HL-60 (cell line): ENCODE results near the gene LILRB3.

Experiments used
- DNase-seq, 2 experiments: peaks; one replicate each; pipeline ENCODE4 v3.0.0-alpha.2; 2010 to 2020; ENCODE audit warnings: low read depth in 1 of 2, low spot score in 1 of 2
- H3K27ac ChIP-seq: fragments of 250-450 bp; sonication (Bioruptor Pico); replicated peaks from 2 replicates; pipeline ENCODE4 v1.5.1; 2020; ENCODE audit warnings: mild to moderate bottlenecking, moderate library complexity
- H3K27me3 ChIP-seq: fragments of 250-450 bp; sonication (Bioruptor Pico); 2 replicates; pipeline ENCODE4 v1.5.1; 2021; ENCODE audit warnings: mild to moderate bottlenecking, moderate library complexity; ENCODE audit not compliant: insufficient read depth, poor library complexity, severe bottlenecking
- H3K4me3 ChIP-seq: replicated peaks from 2 replicates; pipeline ENCODE4 v1.5.1; 2011; ENCODE audit warnings: mild to moderate bottlenecking, control low read depth, low read length; ENCODE audit not compliant: insufficient read depth
- CTCF ChIP-seq: IDR thresholded peaks from one replicate; pipeline ENCODE4 v1.5.1; 2011; ENCODE audit warnings: low read length, control low read depth, inconsistent platforms; ENCODE audit not compliant: insufficient read depth
- GABPA ChIP-seq: IDR thresholded peaks from 2 replicates; pipeline ENCODE4 v1.6.1; 2012; ENCODE audit warnings: low read depth
- POLR2AphosphoS5 ChIP-seq: IDR thresholded peaks from 2 replicates; pipeline ENCODE4 v1.6.1; 2012; ENCODE audit warnings: low read depth
- REST ChIP-seq: IDR thresholded peaks from 2 replicates; pipeline ENCODE4 v1.6.1; 2012; ENCODE audit warnings: low read depth; ENCODE audit not compliant: insufficient replicate concordance
- SPI1 ChIP-seq: IDR thresholded peaks from 2 replicates; pipeline ENCODE4 v1.6.1; 2012; ENCODE audit warnings: low read depth, mild to moderate bottlenecking, borderline replicate concordance

The LILRB3 gene

GRCh38 chr19:54262470-54262869 lies 39.7 kb upstream of the LILRB3 start:
- no peak for DNase-seq
- Histone ChIP-seq H3K4me3 (no peak overlapping the region), H3K27ac (no peak overlapping the region), H3K27me3 (peaks cover 16% of the 10 kb centered on the region)
- TF ChIP-seq CTCF (no peak), POLR2AphosphoS5 (no peak), GABPA (no peak), SPI1 (no peak)

- Histone ChIP-seq H3K27me3 (peaks cover 16% of the 10 kb centered on the region), H3K27ac (no peak overlapping the region), H3K4me3 (no peak overlapping the region)
- DNase-seq, result no peak
- TF ChIP-seq POLR2AphosphoS5, result no peak
- TF ChIP-seq SPI1, result no peak
- no peak for TF ChIP-seq CTCF
- TF ChIP-seq REST, result no peak
- no peak for TF ChIP-seq GABPA
These were observed 39.3 kb upstream of the LILRB3 start for GRCh38 chr19:54262066-54262465.

- DNase-seq, result no peak
- TF ChIP-seq GABPA, result no peak
- TF ChIP-seq REST, result no peak
- no peak for TF ChIP-seq POLR2AphosphoS5
- TF ChIP-seq CTCF, result no peak
- TF ChIP-seq SPI1, result no peak
- Histone ChIP-seq H3K27ac (no peak within 1 kb of the TSS), H3K4me3 (no peak within 1 kb of the TSS), H3K27me3 (peaks cover 27% of the 10 kb centered on the region)
These were observed 34.3 kb upstream of the LILRB3 start, which contains the start of gene LILRB5 for GRCh38 chr19:54257116-54257480. LILRB5 (minus strand) TSS chr19:54257273; CDS start chr19:54257193, 80 bp downstream.
